HL-60/S4 treated with phorbol 12-myristate 13-acetate at 8.2 ng/mL for 4 days and 3 days (cell line): Measurements from ENCODE around the gene CTSW.

Experiments
- in situ Hi-C: fragments of 300-500 bp; cut with MboI; formaldehyde crosslinking; loops from 2 replicates; pipeline ENCODE4 v1.15.0; 2022; ENCODE audit warnings: low sequenced_read_pairs

Gene CTSW

DNA sequence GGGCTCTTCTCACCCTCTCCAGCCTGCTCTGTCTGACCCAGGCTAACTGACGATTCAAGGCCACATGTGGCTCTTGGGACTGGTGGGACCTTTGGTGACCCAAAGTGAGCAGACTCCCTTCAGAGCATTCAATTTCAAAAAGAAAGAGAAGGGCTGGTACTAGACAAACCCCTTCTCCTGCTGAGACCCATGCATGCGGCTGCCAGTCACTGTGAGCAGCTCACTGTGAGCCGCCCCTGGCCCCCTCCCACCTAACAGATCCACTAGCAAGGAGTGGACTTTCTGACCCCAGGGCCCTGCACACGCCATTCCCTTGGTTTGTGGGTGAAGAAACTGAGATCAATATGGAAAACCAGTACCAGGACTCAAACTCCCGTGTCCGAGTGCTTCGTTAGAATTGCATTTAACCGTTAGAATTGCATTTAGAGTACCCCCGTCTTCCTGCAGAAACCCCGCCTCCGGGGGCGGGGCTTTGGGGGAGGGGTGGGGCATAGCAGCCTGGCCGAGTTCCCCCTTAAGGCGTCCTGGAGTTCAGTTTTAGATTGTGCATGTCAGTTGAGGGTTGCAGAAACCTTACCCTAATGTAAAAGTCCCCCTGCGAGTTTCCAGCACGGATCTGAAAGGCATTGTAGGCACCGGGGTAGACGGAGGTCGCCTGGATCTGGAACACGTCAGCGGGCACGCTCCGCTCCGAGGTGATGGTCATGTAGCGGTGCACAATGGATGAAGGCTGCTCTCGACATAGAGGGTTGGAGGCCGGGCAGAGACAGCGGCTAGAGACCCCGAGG is 12.2 kb upstream of the CTSW start:
- in situ Hi-C loops: no loop called here

DNA sequence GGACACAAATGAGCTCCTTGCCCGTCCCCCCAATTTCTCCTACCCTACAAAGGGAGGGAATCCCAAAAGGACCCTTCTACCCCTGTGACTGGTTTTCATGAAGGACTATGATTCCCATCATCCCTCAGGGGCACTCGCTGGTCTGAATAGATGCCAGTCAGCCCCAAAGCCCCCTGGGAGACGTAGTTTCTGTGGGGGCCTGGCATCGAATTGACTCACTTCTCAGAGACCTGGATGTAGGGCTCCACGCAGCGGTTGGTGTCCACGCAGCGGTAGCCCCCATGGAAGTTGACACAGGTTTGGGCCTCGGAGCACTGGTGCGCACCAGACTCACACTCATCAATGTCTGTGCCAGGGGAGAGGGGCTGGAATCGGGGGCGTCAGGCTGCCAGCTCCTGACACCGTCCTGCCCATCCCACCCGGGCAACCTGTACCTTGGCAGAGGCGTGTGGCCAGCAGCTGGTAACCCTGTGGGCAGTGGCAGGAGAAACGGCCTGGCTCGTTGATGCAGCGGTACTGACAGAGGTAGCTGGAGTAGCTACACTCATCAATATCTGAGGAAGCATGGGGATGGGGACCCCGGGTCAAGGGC is 11.5 kb upstream of the CTSW start:
- in situ Hi-C loops: no loop called here

DNA sequence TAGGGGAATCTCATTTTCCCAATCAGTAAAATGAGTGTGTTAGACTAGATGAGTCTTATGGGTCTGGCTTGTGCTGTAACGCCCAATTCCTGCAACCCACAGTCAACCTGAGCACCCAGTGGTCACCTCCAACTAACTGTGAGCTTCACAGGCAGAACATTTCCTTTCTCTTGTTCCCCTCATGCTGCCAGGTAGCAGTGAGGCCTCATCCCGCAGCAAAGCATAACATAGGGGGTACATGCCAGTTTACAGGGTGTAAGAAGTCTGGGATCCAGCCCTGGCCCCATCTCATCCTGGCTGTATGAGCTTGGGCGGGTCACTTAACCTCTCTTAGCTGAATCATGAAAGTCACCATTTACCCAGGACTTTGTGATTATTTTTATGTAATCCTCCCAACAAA is 10.7 kb upstream of the CTSW start:
- in situ Hi-C loops: no loop called here

- in situ Hi-C loops: no loop called here
These were observed 9.9 kb upstream of the CTSW start for GRCh38 chr11:65869643-65870306.

GRCh38 chr11:65870307-65870658 is 9.4 kb upstream of the CTSW start:
- in situ Hi-C loops: no loop called here

DNA sequence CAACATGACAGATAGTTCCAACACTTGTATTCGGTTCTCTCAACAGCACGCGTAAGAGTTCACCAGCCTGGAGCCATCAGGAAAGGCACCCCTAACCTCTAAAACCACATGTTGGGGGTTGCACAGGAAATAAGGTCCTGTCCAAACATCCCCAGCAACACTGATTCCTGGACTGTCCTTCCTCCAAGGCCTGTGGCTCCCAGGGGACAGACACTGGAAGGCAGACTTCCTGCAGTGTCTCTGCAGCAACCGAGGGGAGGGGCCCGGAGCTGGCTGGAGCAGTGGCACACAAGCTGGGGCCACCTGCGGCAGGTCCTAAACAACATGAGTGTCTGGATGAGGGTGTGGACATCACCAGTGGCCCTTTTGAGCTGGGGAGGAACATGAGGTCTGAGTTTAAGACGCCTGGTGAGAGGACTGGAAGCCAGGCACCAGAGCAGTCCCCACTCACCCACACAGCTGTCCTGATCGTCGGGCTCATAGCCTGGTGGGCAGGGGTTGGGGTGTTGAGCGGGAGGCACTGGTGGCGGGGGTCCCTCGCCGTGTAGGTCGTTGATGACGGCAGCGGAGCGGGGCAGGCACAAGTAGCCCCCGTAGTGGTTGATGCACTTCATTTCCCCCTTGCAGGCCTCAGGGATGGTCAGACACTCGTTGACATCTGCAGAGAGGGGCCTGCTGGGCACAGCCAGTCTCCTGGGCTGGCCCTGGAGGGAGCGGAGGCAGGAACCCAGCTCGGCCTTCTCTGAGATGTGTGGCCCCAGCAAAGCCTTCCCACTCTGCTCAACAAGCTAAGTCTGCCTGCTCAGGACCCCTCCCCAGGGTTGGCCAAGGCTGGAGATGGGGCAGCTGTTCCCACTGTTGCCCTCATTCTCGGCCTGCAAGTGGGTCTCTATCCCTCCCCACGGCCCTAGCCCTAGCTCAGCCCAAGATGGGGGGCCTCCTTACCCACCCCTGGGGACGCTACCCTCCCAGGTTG is 8.6 kb upstream of the CTSW start:
- in situ Hi-C loops: no loop called here

DNA sequence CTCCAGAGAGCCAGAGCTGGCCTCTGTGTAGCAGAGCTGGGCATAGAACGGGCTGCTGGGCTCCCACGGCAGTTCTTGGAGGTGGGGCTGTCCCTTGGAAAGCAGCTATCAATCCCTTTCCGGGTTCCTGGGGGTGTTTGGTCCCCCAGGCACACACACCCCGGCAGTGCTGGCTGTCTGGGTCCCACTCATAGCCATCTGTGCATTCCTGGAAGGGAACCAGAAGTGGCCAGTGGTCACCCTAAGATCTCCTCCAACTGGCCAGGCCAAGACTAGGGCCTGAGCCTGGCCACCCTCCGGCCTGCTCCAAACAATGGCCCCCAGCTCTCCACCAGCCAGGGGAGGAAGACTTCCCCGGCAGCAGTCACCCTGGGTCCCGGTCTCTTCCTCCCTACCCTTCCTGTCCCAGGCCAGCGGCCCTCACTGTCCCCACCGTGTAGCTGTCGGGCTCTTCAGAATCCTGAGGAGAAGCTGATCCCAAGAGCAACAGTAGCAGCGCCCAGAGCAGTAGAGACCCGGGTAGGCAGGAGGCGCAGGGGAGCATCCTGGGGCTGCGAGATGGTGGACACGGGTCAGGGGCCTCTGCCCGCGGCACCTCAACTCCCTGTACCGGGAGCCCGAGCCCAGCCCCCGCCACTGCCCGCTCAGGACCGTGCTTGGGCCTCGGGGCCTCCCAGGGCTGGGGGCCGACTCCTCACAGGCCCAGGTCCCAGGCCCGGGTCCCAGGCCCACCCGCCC is 7.7 kb upstream of the CTSW start:
- in situ Hi-C loops: no loop called here

DNA sequence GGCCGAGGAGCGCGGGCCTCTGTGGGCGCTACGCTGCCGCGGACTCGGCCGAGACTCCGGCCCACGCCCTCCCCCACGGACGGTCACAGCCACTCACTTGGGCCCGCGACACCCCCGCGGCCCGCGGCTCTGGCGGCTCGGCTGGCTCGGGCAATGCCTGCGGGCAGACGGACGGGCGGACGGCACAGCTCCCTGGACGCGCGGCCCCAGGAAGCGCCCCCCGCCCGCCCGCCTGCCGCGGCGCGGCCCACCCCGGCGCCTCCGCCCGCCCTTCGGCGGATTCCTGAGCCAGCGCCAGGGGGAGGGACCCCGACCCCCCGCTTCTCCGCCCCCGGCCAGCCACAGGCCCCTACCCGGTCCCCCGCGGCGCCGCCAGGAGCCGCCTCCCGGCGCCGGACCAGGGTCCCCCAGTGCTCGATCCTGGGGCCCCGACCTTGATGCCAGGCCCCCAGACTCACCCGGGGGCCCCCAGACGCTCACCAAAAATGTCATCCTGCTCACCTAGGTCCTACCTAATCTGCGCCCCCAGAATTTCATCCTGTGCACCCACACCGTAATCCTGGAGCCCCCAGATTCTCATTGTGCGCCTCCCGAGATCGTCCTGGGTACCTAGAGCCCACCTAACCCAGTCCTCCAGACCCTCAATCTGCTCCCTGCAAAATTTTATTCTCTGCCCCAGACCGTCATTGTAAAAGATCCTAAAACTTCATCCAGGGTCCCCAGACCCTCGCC is 6.9 kb upstream of the CTSW start, which contains the start of gene EFEMP2:
TSS of gene EFEMP2 (minus strand) at position 215 of the 732 bp plus-strand sequence. CDS start 446 bp downstream, outside the sequence.
- in situ Hi-C loops: no loop called here

GRCh38 chr11:65873318-65874156 is 6.1 kb upstream of the CTSW start:
- in situ Hi-C loops: no loop called here

- in situ Hi-C loops: loop anchor here (25.0 kb wide), 1 partner anchor 107 kb away; no protein-coding TSS in a partner anchor
These were observed 390 bp downstream of the CTSW start for GRCh38 chr11:65880027-65880426.

GRCh38 chr11:65880844-65881421 is 1.3 kb downstream of the CTSW start:
- in situ Hi-C loops: loop anchor here (25.0 kb wide), 1 partner anchor 106 kb away; no protein-coding TSS in a partner anchor

GRCh38 chr11:65882120-65883057 is 2.8 kb downstream of the CTSW start:
- in situ Hi-C loops: loop anchor here (25.0 kb wide), 1 partner anchor 105 kb away; no protein-coding TSS in a partner anchor

GRCh38 chr11:65883058-65883761 is 3.6 kb downstream of the CTSW start:
- in situ Hi-C loops: loop anchor here (25.0 kb wide), 1 partner anchor 104 kb away; no protein-coding TSS in a partner anchor

DNA sequence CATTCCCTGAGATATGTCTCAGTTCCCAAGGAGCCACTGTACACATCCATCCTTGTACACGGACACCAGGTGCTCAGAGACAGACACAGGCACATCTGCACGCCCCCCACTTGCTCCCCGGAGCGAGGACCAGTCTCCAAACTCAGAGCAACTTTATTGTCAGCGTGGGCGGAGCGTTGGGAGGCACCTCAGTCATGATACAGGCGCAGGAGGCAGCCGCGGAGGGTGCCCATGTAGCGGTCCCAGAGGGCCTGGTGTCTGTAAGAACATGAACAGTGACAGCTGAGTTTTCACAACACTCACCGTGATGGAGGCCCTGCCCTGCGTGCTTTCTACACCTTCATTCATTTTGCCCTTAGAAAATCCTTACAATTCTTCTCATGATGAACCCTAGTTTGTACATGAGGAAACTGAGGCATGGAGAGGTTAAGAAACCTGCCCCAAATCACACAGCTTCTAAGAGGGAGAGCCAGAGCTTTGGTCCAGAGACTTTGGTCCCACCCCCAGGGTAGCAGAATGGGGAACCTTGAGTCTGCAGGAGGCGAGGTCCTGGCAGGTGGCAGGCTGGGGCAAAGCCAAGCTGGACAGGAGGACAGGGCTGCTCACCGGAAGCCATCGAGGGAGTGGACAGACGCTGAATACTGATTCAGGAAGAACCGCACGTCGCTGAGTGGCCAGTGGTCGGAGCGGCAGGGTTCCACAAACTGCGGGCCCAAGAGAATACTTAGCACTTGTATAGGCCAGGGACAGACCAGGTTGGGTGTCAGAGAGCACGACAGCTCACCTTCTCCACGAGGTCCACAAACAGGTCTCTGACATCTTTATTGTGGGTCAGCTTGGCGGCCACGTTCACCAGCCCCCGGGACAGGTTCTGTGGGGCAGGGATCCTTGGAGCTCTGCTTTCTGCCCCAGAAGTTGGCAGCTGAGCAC is 4.4 kb downstream of the CTSW start:
- in situ Hi-C loops: loop anchor here (25.0 kb wide), 1 partner anchor 103 kb away; no protein-coding TSS in a partner anchor

GRCh38 chr11:65884716-65885092 is 5.1 kb downstream of the CTSW start:
- in situ Hi-C loops: loop anchor here (25.0 kb wide), 1 partner anchor 103 kb away; no protein-coding TSS in a partner anchor
